SJCRH30 (cell line): ENCODE data around the gene SAMD11. TPM values are rescaled to one million over a fixed set of nuclear protein-coding genes. Genes with fewer than 3 reads are reported as not detected.
A peak's percentile ranks its signal among the peaks of the same experiment; 100 is the strongest.

Experiments
- DNase-seq, 2 experiments: peaks; one replicate each; pipeline ENCODE4 v3.0.0-alpha.2; 2015 to 2020
- H3K27ac ChIP-seq: fragments of 250-450 bp; sonication (Bioruptor Pico); 2 replicates; pipeline ENCODE4 v1.5.1; 2020; ENCODE audit warnings: mild to moderate bottlenecking, moderate library complexity
- H3K27me3 ChIP-seq: fragments of 250-450 bp; sonication (Bioruptor Pico); 2 replicates; pipeline ENCODE4 v1.5.1; 2020; ENCODE audit warnings: mild to moderate bottlenecking, moderate library complexity
- H3K36me3 ChIP-seq: fragments of 250-450 bp; sonication (Bioruptor Pico); 2 replicates; pipeline ENCODE4 v1.5.1; 2020; ENCODE audit warnings: mild to moderate bottlenecking, moderate library complexity
- H3K4me1 ChIP-seq: fragments of 250-450 bp; sonication (Bioruptor Pico); 2 replicates; pipeline ENCODE4 v1.5.1; 2020; ENCODE audit warnings: mild to moderate bottlenecking, moderate library complexity
- H3K4me3 ChIP-seq: fragments of 250-450 bp; sonication (Bioruptor Pico); 2 replicates; pipeline ENCODE4 v1.5.1; 2020; ENCODE audit warnings: mild to moderate bottlenecking, moderate library complexity
- H3K9me3 ChIP-seq: fragments of 250-450 bp; sonication (Bioruptor Pico); replicated peaks from 2 replicates; pipeline ENCODE4 v1.5.1; 2020; ENCODE audit warnings: mild to moderate bottlenecking, moderate library complexity
- total RNA-seq: library from RNA; depleted of rRNA; stranded (reverse); fragments of >200 nt; shearing (Covaris generic); gene quantifications from 2 replicates; pipeline ENCODE4 v1.2.3, GENCODE V29; 2014

SAMD11 gene
- total RNA-seq, 1 experiment from 2014 or later, result 39.0 TPM

DNA sequence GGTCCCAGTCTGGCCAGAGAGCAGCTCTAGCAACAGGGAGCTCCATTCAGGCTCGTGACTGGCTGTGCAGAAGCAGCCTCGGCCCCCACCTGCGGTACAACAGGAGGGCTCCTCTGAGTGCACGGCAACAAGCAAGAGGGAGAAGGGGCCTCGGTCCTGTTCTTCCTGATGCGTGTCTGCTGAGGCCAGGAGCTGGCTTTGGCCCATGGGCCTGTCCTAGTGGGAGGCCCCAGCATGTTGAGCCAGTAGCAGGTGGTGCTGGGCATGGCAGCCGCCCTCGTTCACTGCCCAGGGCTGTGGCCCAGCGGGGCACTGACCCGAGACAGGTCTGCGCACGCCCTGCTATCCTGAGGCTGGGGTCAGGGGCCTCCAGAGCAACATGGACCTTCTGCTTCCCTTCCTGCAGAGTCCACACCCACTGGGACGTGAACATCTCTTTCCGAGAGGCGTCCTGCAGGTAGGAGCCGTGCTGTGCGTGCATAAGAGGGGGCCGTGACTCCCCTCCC lies 7.0 kb downstream of the SAMD11 start:
- Histone ChIP-seq H3K9me3 (no peaks in the 10 kb centered on the region), H3K36me3 (no peaks in the 10 kb centered on the region; the same call in 1 of the 2 replicates), H3K4me1 (peaks cover 41% of the 10 kb centered on the region), H3K27ac (no peak overlapping the region), H3K27me3 (no peaks in the 10 kb centered on the region), H3K4me3 (no peak overlapping the region)
- DNase-seq, result no peak

DNA sequence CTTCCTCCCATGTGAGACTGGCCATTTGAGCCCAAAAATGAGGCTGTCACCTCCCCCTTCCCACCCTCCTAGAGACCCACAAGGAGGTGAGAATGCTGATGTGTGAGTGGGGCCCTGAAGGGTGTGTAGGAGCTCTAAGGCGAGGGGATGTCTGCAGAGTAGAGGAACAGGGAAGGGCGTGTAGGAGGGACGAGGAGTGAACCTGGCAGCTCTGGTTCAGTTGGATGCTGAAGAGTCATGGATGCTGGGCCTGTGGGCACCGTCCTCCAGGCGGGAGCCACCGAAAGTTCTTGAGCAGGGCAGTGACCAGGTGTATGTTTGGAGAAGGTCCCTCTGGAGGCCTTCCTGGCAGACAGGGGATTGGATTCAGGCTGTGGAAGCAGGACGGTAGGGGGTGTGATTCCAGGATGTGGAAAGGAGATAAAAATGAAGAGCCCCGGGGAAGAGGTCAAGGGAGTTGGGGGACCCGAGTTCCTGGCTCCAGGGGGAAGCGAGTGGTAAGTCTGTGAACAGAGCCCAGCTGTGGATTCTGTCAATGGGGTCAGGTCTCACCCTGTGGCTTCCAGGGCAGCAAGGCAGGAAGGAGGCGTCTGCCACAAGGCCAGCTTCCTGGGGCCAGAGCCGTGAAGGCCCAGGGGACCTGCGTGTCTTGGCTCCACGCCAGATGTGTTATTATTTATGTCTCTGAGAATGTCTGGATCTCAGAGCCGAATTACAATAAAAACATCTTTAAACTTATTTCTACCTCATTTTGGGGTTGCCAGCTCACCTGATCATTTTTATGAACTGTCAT lies 7.9 kb downstream of the SAMD11 start:
- Histone ChIP-seq H3K36me3 (no peaks in the 10 kb centered on the region; the same call in 1 of the 2 replicates), H3K4me1 (peaks cover 45% of the 10 kb centered on the region), H3K27me3 (no peaks in the 10 kb centered on the region), H3K27ac (no peak overlapping the region), H3K4me3 (no peak overlapping the region), H3K9me3 (no peaks in the 10 kb centered on the region)
- peak; percentile 51 to 56 for DNase-seq

DNA sequence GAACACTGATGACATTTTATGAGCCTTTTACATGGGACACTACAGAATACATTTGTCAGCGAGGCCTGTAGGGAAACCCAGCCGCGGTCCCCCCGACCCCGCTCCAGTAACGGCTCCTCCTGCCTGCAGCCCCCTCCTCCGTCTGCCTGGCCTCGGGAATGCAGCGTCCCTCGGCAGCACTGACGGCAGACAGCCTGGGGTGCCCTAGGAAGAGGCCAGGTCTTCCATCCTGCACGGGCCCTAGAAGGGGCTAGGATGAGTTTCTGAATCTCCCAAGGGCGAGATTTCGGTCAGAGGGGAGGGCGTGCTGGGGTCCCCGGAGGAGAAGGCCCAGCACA lies 8.4 kb downstream of the SAMD11 start:
- H3K4me3 ChIP-seq, result no peak overlapping the region
- H3K27ac ChIP-seq, result no peak overlapping the region
- DNase-seq, result no peak
- H3K9me3 ChIP-seq, result no peaks in the 10 kb centered on the region
- no peaks in the 10 kb centered on the region for H3K27me3 ChIP-seq
- H3K36me3 ChIP-seq, result no peaks in the 10 kb centered on the region; the same call in 1 of the 2 replicates
- peaks cover 51% of the 10 kb centered on the region for H3K4me1 ChIP-seq

DNA sequence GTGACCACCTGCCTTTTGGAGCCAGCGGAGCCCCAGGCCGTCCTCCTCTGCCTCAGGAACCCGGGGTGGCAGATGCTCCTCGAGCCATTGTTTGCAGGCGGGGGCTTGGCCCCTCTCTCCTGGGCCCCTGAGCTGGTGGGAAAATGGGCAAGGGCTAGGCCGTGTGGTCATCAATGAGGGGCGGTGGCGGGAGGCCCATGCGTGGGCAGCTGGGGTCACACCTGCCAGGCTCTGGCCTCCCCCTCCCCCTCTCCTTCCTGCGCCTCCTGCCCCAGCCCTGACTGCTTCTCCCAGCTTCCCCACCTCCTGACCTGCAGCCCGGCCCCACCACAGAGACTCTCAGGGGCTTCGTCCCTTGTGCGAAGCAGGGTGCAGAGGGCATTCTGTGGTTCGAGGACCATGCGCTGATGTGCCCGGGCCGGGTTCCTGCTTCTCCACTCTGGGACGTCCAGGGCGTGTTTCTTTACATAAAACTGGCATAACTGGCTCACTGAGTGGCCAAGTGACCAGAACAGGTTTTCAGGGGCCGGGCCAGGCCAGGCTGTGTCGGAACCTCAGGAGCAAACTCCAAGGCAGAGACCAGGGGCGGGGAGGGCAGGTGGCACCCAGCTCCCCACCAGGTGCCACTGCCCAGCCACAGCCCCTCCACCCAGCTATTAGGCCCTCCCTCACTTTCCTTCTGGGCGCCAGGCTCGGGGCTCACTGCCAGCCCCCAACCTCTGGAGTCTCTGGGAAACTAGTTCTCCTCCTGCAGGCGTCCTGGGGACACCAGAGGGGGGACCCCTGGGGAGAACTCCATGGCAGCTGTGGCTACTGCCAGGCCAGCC lies 9.3 kb downstream of the SAMD11 start:
- DNase-seq, result no peak
- no peaks in the 10 kb centered on the region for H3K9me3 ChIP-seq
- H3K4me3 ChIP-seq, result no peak overlapping the region
- H3K27ac ChIP-seq, result no peak overlapping the region
- peaks cover 55% of the 10 kb centered on the region for H3K4me1 ChIP-seq
- H3K27me3 ChIP-seq, result no peaks in the 10 kb centered on the region
- no peaks in the 10 kb centered on the region; the same call in 1 of the 2 replicates for H3K36me3 ChIP-seq

DNA sequence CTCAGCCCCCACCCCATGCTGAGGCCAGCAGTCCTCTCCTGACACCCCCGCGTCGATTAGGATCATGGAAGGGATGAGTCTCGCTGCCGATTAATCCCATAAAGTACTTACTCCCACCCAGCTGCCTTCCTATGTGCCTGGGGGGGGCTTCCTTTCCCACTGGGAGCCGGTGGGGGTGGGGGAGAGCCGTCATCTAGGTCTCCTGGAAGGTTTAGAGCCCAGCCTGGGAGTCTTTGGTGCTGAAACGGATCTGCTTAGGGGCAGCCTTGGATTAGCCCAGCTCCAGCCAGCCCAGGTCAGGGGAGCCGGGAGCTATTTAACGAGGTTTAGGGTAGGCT lies 9.8 kb downstream of the SAMD11 start:
- peak in 1 of 2 experiments; percentile 46 for DNase-seq
- Histone ChIP-seq H3K9me3 (no peaks in the 10 kb centered on the region), H3K4me1 (peaks cover 61% of the 10 kb centered on the region), H3K27ac (no peak overlapping the region), H3K36me3 (no peaks in the 10 kb centered on the region; the same call in 1 of the 2 replicates), H3K27me3 (no peaks in the 10 kb centered on the region), H3K4me3 (no peak overlapping the region)

DNA sequence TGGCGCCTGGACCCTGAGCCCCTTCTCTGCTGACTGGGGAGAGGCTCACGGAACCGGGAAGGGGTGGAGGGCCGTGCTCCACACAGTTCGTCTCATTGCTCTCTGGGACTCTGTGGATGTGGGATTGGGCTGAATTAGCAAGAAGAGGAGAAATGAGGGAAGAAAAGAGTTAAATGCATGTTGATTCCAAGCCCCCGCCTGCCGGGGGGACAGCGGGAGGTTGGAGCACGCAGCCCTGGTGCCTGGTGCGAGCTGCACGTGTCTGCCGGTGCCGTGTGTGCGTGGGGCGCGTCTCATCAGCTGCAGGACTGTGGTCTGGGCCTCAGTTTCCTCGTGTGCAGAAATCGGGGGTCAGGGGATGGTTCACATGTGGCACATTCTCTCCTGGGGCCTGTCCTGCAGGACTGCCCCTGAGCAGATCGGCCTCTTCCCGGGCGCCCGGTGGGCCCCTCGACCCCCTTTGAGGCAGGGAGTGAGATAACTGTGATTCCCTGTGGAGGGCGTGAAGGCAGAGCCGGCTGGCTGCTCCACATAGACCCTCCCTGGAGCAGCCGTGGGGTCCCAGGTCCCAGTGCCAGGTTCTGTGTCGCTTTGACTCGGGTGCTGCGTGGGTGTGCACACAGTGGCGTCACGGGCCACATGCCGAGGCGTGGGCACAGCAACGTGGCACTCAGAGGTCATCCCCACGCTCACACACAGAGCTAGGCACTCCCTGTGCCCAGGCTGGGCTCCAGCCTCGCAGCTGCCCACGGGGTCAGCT lies 11.4 kb downstream of the SAMD11 start:
- peak overlapping the region; percentile 56; the same call in 1 of the 2 replicates for H3K27ac ChIP-seq
- peak overlapping the region; percentile 44 for H3K4me3 ChIP-seq
- DNase-seq, result peak in 1 of 2 experiments; percentile 36
- H3K9me3 ChIP-seq, result no peaks in the 10 kb centered on the region
- H3K4me1 ChIP-seq, result peaks cover 75% of the 10 kb centered on the region
- no peaks in the 10 kb centered on the region; the same call in 1 of the 2 replicates for H3K36me3 ChIP-seq
- H3K27me3 ChIP-seq, result no peaks in the 10 kb centered on the region

DNA sequence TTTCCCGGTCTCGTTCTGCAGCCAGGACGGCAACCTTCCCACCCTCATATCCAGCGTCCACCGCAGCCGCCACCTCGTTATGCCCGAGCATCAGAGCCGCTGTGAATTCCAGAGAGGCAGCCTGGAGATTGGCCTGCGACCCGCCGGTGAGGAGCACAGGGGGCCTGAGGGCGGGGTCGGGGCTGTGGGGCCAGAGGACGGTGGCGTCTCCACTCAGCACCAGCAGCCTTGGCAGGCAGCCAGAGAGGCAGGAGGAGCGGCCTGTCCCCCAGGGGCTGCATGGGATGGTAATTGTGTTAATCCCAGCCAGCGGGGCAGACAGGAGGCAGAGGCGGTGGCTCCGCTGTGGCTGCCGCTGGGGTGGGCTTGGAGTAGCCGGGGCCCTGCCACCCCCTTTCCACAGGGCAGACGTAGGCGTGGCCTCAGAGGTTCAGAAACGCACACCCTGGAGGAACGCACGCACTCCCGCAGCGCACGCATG lies 12.1 kb downstream of the SAMD11 start:
- peaks cover 70% of the 10 kb centered on the region for H3K4me1 ChIP-seq
- peak overlapping the region; percentile 44 for H3K4me3 ChIP-seq
- DNase-seq, result peak; percentile 98 to 99
- no peaks in the 10 kb centered on the region for H3K27me3 ChIP-seq
- H3K9me3 ChIP-seq, result no peaks in the 10 kb centered on the region
- H3K36me3 ChIP-seq, result no peaks in the 10 kb centered on the region
- peak overlapping the region; percentile 56 for H3K27ac ChIP-seq

DNA sequence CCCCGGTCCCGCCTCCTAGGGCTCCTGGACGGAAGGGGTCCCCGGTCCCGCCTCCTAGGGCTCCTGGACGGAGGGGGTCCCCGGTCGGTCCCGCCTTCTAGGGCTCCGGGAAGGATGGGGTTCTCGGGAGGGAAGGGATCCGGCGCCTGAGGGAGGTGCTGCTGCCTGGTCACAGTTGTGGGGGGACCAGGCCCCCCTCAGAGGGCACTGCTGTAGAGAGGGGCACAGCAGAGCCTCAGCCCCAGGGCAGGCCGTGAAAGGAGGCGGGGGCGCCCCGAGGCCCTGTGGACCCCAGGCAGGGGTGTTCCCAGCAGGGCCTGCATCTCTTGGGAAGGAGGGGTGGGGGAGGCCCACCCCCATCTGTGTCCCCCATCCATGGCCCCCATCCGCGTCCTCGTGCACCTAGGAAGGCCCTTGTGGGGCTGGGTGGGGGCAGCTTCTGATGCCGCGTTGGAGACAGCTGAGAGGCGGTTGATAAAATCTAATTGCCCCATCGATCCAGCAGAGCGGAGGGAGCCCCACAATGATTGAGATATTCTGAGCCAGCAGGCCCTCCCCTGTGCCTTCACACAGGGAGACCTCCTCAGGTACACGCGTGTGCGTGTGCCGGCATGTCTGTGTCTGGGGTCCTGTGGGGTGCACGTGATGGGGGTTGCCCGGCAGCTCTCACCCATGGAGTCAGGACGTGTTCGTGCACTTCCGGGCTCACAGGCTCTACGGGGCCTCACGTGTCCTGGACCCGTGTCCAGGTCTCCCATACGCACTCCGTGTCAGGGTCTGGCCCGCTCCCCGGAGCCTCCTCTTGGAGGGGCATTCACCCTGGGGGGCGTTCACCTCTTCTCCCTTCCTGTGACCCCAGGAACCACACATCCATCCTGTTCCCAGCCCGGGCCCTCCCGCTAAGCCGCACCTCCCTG lies 12.9 kb downstream of the SAMD11 start:
- Histone ChIP-seq H3K27ac (peak overlapping the region; percentile 56), H3K4me1 (peaks cover 64% of the 10 kb centered on the region), H3K9me3 (no peaks in the 10 kb centered on the region), H3K27me3 (no peaks in the 10 kb centered on the region), H3K36me3 (no peaks in the 10 kb centered on the region), H3K4me3 (no peak overlapping the region)
- no peak for DNase-seq

DNA sequence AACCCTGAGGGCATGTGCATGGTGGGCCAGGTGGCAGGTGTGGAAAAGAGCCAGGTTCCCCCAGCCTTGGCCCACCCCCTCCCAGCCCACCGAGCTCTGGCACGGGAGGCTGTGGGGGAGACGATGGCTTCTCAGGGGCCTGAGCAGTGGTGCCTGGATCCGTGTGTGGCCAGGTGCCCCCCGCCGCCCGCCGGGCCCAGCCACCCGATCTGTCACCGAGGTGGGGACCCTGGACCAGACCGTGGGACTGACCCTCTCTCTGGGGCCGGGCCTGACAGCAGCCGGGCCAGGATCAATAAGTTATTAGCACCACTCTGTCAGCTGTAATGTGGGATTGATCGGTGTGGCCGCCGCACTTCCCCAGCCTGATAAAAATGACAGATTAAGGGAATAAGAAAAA lies 13.8 kb downstream of the SAMD11 start:
- no peak overlapping the region for H3K4me3 ChIP-seq
- H3K4me1 ChIP-seq, result peaks cover 55% of the 10 kb centered on the region
- no peaks in the 10 kb centered on the region for H3K9me3 ChIP-seq
- H3K36me3 ChIP-seq, result no peaks in the 10 kb centered on the region
- DNase-seq, result no peak
- H3K27ac ChIP-seq, result no peak overlapping the region
- no peaks in the 10 kb centered on the region for H3K27me3 ChIP-seq

DNA sequence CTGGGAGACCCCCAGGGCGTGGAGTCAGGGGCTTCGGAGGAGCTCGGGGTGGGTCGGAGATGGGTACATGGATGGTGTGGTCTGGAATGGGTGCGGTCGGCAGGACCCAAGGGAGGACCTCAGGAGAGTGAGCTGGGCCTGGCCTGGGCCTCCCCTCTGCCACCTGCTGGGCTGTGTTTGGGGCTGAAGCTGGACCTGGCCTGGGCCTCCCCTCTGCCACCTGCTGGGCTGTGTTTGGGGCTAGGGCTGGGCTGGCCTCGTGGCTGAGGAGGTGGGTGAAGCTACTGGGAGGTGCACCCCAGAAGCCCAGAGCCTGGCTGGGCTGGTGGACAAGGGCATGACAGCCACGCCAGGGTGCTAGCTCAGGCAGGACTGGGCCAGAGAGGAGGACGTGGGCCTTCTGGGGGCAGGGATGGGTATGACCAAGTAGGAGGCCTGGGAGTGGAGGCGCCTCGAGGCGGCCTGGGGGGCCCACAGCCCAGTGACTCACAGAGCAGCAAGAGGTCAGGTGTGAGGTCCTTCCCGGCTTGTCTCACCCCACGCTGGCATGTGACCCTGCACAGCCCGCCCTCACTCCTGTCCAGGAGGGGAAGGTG lies 14.5 kb downstream of the SAMD11 start:
- Histone ChIP-seq H3K9me3 (no peaks in the 10 kb centered on the region), H3K27ac (no peak overlapping the region), H3K36me3 (no peaks in the 10 kb centered on the region; the same call in 1 of the 2 replicates), H3K4me1 (peaks cover 48% of the 10 kb centered on the region), H3K4me3 (no peak overlapping the region), H3K27me3 (no peaks in the 10 kb centered on the region)
- DNase-seq, result peak; percentile 52 to 55

DNA sequence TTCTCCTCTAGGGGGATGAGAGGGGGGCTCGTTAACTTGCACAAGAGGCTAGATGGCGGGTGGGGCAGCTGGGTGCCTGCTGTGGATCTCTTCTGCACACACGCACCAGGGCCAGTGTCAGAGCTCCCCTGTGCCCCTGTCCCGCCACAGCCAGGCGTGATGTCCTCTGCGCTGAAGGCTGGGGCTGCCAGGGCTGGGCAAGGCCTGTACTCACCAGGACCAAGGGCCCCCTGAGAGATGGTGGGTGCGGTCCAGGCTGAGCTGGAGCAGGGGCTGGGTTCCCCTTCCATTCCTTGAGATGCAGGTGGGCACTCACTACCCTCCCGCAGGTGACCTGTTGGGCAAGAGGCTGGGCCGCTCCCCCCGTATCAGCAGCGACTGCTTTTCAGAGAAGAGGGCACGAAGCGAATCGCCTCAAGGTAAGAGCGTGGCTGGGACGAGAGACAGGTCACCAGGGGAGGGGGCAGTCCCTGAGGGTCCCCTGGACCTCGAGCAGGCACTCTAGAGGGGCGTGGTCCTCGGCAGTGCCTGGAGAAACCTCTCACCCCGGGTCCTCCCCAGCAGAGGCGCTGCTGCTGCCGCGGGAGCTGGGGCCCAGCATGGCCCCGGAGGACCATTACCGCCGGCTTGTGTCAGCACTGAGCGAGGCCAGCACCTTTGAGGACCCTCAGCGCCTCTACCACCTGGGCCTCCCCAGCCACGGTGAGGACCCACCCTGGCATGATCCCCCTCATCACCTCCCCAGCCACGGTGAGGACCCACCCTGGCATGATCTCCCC lies 15.2 kb downstream of the SAMD11 start:
- no peak for DNase-seq
- Histone ChIP-seq H3K9me3 (no peaks in the 10 kb centered on the region), H3K36me3 (peaks cover 4% of the 10 kb centered on the region), H3K4me3 (no peak overlapping the region), H3K27me3 (no peaks in the 10 kb centered on the region), H3K4me1 (peaks cover 47% of the 10 kb centered on the region), H3K27ac (no peak overlapping the region; the same call in 1 of the 2 replicates)

DNA sequence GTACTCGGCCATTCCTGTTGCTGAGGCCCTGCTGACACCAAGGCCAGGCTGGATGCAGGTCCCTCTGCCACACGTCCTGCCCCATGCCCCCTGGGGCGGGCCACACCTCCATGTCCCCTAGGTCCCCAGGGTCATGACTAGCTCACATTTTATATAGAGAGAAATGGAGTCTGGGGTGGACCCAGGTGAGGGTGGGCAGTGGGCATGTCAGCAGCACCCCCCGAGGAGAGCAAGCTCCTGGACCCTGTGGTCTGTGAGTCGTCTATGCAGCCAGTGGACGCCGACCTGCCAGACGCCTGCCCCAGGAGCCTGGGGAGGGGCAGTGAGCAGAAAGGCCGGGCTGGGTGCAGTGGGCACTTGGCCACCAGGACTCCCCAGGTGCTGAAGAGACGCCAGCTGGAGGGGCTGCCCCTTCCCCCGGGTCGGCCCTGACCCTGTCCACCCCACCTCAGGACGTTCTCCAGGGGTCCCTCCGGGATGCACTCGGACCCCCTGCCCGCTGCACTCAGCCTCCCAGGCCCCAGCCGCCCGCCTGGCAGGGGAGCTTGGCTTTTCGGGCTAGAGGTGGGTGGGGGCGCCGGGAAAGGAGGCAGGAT lies 15.9 kb downstream of the SAMD11 start:
- DNase-seq, result peak in 1 of 2 experiments; percentile 37
- H3K9me3 ChIP-seq, result no peaks in the 10 kb centered on the region
- H3K27me3 ChIP-seq, result no peaks in the 10 kb centered on the region
- H3K36me3 ChIP-seq, result peaks cover 5% of the 10 kb centered on the region
- peak overlapping the region; percentile 65 for H3K4me3 ChIP-seq
- peak overlapping the region; percentile 68; the same call in 1 of the 2 replicates for H3K27ac ChIP-seq
- H3K4me1 ChIP-seq, result peaks cover 54% of the 10 kb centered on the region
